Glutamatergic neuron (in vitro differentiated cells): ENCODE measurements around the gene ZDHHC11B. TPM values are rescaled to one million over a fixed set of nuclear protein-coding genes. Genes with fewer than 3 reads are reported as not detected.
"Not testable (repeated sequence)": the region's sequence is repeated elsewhere in the genome, so short reads cannot be mapped to it uniquely, and the experiment has no call there.

Experiments
- DNase-seq: peaks from one replicate; pipeline ENCODE4 v3.0.0; 2022
- H3K27ac Mint-ChIP-seq: one replicate; pipeline ENCODE4 v1.8.0; 2020; ENCODE audit warnings: mild to moderate bottlenecking, mixed read lengths, inconsistent platforms; ENCODE audit not compliant: unreplicated experiment
- H3K27me3 Mint-ChIP-seq: one replicate; pipeline ENCODE4 v1.8.0; 2020; ENCODE audit warnings: mild to moderate bottlenecking, moderate library complexity, mixed read lengths, inconsistent platforms; ENCODE audit not compliant: unreplicated experiment
- H3K36me3 Mint-ChIP-seq: one replicate; pipeline ENCODE4 v1.8.0; 2020; ENCODE audit warnings: mild to moderate bottlenecking, mixed read lengths, inconsistent platforms; ENCODE audit not compliant: unreplicated experiment
- H3K4me1 Mint-ChIP-seq: one replicate; pipeline ENCODE4 v1.8.0; 2020; ENCODE audit warnings: mild to moderate bottlenecking, low read depth, mixed read lengths, inconsistent platforms; ENCODE audit not compliant: unreplicated experiment
- H3K4me3 Mint-ChIP-seq: one replicate; pipeline ENCODE4 v1.8.0; 2020; ENCODE audit warnings: mild to moderate bottlenecking, mixed read lengths, inconsistent platforms; ENCODE audit not compliant: unreplicated experiment
- H3K9me3 Mint-ChIP-seq: one replicate; pipeline ENCODE4 v1.8.0; 2020; ENCODE audit warnings: mild to moderate bottlenecking, moderate library complexity, mixed read lengths, inconsistent platforms; ENCODE audit not compliant: unreplicated experiment
- total RNA-seq: library from RNA; stranded (reverse); fragmentation: NEBNext Ultra II Directional; extraction: Animal tissue kit (Norgen Biotek cat#: 25700); gene quantifications from one replicate; pipeline ENCODE4 v1.2.1, GENCODE V29; 2021; ENCODE audit not compliant: unreplicated experiment
- TF ChIP-seq, protein P1 (sequence below): fragments of 200-600 bp; sonication (generic); IDR thresholded peaks from one replicate; pipeline ENCODE4 v1.5.0; 2021; ENCODE audit not compliant: partially characterized antibody, unreplicated experiment

The ZDHHC11B gene
- total RNA-seq, 1 donor from 2014 or later = 42.8 TPM

DNA sequence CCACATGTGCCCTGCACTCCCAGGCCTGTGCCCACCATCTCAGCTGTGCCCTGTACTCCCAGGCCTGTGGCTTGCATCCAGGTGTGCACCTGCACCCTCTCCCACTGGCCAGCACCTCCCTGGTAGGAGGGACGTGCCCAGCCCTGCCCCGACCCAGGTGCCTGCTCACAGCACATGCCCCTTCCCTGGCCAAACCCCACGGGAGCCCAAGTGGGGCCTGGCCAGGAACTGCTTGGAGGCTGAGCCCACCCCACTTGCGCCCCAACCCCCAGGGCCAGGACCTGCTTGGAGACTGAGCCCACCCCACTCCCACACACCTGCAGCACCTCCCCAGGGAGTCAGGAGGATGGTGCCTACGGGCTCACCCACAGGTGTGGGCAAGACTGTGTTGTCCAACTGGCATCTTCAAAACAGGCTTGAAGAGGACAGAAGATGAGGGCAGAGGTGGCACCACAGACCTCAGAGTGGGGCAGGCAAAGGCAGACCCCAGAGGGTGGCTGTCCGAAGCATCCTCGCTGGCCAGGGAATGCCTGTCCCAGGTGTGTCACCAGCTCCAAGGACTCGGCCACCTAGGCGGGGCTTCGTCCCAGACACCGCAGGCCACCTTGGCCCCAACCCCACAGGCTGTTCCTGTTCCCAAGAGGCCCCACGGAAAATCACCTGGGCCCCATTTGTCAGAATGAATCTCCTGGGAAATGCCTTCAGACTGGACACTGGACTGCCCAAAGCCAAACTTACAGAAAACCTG is 10.8 kb downstream of the ZDHHC11B start:
- Mint-ChIP-seq H3K9me3 (peaks cover 6% of the 10 kb centered on the region), H3K27me3 (peaks cover 7% of the 10 kb centered on the region), H3K27ac (no peak overlapping the region), H3K4me1 (peaks cover 10% of the 10 kb centered on the region), H3K36me3 (peaks cover 7% of the 10 kb centered on the region), H3K4me3 (no peak overlapping the region)
- no peak for DNase-seq
- TF ChIP-seq, protein P1, sequence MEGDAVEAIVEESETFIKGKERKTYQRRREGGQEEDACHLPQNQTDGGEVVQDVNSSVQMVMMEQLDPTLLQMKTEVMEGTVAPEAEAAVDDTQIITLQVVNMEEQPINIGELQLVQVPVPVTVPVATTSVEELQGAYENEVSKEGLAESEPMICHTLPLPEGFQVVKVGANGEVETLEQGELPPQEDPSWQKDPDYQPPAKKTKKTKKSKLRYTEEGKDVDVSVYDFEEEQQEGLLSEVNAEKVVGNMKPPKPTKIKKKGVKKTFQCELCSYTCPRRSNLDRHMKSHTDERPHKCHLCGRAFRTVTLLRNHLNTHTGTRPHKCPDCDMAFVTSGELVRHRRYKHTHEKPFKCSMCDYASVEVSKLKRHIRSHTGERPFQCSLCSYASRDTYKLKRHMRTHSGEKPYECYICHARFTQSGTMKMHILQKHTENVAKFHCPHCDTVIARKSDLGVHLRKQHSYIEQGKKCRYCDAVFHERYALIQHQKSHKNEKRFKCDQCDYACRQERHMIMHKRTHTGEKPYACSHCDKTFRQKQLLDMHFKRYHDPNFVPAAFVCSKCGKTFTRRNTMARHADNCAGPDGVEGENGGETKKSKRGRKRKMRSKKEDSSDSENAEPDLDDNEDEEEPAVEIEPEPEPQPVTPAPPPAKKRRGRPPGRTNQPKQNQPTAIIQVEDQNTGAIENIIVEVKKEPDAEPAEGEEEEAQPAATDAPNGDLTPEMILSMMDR = no peak

DNA sequence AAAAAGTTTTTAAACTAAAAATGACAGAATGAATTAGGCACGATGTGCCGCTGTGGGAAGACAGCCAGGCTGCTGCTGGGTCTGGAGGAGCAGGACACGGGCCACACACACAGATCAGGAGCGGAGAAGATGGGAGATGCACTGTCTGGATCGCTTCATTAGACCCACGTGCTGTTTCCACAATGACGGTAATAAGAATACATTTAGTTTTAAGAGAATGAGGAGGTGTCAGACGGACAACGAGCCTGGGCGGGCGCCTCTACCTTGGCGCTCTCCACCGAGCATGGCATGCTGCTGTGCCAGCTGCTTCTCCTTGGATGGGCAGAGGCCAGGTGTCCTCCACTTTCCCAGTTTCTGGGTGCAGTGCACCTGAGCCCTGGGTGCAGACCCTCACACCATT is 11.6 kb downstream of the ZDHHC11B start:
- H3K9me3 Mint-ChIP-seq, H3K36me3 Mint-ChIP-seq, H3K4me3 Mint-ChIP-seq, DNase-seq, H3K27ac Mint-ChIP-seq, H3K27me3 Mint-ChIP-seq: not testable (repeated sequence)
- peaks cover 10% of the 10 kb centered on the region for H3K4me1 Mint-ChIP-seq

DNA sequence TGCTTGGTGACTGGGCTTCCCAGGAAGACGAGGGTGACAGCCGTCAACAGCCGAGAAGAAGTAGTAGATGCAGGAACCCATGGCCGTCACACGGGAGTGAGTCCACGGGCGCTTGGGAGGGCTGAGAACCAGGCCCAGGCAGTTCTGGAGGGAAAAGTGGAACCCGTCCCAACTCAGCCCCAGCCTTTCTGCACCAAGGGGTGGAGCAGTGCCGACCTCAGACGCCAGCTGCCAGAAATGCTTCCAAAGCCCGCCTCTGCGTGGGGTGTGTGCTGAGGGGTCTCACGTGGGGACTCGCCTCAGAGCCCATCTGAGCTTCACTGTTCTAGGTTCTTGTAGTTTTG is 12.0 kb downstream of the ZDHHC11B start:
- H3K27me3 Mint-ChIP-seq, H3K27ac Mint-ChIP-seq, H3K4me3 Mint-ChIP-seq, H3K4me1 Mint-ChIP-seq, DNase-seq, H3K36me3 Mint-ChIP-seq, H3K9me3 Mint-ChIP-seq: not testable (repeated sequence)

DNA sequence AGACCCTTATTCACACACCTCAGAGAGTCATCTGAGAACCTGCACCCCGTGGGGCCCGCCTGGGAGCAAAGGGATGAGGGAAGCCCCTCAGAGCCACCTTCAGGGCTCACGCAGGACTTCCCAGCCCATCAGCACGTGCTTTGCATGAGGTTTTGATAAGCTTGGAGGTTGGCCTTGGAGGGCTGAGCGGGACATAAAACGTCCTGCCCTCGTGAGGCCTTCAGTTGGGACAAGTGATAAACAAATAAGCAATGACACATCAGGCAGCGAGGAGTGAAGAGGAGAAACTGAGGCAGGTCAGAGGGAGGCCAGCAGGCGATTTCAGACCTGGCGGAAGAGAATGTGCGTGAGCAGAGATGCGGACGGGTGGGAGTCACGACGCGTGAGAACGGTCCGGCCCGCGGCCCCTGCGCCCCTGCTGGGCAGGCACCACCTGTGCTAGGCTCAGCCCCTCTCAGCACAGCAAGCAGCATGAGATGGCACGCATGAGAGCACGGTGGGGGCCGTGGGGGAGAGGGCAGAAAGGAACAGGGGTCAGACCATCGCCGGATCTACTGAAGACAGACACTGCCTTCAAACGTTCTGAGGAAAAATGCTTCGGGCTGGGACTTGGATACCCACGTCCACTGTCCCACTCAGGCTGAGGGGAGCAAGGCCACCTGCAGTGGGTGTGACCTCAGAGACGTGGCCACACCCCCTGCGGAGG is 12.5 kb downstream of the ZDHHC11B start:
- not testable (repeated sequence) for H3K27ac Mint-ChIP-seq, H3K36me3 Mint-ChIP-seq, H3K4me3 Mint-ChIP-seq, H3K4me1 Mint-ChIP-seq, H3K9me3 Mint-ChIP-seq, H3K27me3 Mint-ChIP-seq, DNase-seq

DNA sequence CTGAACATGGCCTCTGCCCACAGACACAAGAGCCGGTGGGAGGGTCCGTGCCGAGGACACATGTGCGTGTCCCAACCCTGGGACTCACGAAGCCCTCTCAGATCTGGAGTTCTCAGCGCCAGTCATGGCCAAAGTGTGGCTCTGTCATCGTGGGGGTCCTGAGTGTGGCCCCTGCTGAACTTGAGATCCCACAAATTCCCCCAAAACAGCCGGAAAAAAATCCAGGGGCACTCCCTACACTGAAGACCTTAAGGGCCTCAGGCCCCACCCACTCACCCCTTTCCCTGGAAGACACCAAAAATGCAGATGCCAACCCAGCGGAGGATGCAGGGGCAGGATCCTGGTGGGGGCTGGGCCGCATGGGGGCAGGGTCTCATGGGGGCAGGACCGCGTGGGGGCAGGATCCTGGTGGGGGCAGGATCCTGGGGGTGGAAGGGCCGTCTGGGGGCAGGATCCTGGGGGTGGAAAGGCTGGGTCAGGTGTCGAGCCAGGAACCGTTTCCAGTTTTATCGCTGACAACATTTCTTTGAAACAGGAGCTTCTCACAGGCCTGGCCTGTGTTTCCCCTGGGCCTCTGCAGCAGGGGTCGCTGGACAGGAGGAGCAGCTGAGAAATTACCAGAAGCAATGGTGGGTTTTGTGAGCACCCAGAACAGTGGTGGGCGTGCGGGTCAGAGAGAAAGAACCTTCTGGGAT is 13.3 kb downstream of the ZDHHC11B start:
- peak overlapping the region; percentile 70 for H3K27ac Mint-ChIP-seq
- DNase-seq, H3K4me3 Mint-ChIP-seq, H3K9me3 Mint-ChIP-seq, H3K36me3 Mint-ChIP-seq, H3K4me1 Mint-ChIP-seq, H3K27me3 Mint-ChIP-seq: not testable (repeated sequence)

DNA sequence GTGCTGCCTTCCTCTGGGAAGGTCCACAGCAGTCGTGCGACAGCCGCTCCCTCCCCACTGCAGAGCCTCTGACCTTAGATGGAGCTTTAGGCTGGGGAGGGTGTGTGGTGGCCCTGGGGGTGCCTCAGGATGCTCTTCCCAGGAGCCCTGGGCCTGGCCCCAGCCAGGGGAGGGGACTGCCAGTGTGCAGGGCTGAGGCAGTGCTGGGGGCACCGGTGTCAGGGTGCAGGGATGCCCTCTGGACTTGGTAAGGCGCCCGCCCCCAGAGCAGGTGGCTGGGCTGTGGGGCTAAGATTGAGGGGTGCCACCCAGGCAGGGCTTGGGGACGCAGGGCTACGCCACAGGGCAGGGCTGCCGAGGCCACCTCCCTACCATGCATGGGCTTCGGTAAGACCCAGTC is 13.9 kb downstream of the ZDHHC11B start:
- not testable (repeated sequence) for H3K27ac Mint-ChIP-seq, H3K36me3 Mint-ChIP-seq, H3K4me1 Mint-ChIP-seq, H3K9me3 Mint-ChIP-seq, DNase-seq, H3K4me3 Mint-ChIP-seq, H3K27me3 Mint-ChIP-seq

DNA sequence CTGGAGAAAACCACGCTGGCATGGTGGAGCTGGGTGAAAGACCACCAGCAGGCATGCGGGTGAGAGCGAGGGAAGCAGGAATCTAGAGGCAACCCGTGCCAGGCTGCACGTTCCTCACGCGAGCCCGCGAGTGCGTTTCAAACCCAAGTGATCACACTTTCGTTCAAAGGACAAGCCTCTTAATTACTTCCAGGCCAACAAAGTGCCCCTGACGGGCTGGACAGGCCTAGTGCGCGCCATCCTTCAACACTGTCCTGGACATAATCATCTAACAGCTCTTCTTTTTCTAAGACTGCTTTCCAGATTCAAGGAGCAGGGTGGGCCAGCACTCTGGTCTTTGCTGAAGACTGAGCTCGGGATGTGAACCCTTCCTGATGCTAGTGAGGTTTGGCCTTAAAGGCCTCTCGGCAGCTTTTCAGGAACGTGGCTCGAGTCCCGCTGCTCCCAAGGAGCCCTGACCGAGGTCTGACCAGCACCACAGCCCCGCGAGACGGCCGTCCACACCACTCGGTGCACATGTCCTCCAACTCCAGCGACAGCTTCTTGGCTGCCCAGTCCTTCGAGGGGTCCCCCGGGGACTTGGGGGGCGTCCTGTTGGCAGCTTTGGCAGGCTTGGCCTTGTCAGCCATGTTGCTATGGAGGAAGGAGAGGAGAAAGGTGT is 14.9 kb downstream of the ZDHHC11B start:
- DNase-seq = not testable (repeated sequence)

More for the DNA sequence above, 14.9 kb downstream of the ZDHHC11B start:
- H3K27ac Mint-ChIP-seq, H3K9me3 Mint-ChIP-seq, H3K4me1 Mint-ChIP-seq, H3K4me3 Mint-ChIP-seq, H3K27me3 Mint-ChIP-seq, H3K36me3 Mint-ChIP-seq: not testable (repeated sequence)
